IgD-negative memory B cell (primary cell): ENCODE results near the gene GAST. TPM values are rescaled to one million over a fixed set of nuclear protein-coding genes. Genes with fewer than 3 reads are reported as not detected.

Experiments
- H3K27ac Mint-ChIP-seq, 3 donors: one replicate each; pipeline ENCODE4 v1.8.0; 2020 to 2022; ENCODE audit warnings: mild to moderate bottlenecking in 3 of 3, mixed read lengths in 3 of 3, moderate library complexity in 1 of 3
- H3K27me3 Mint-ChIP-seq: one replicate; pipeline ENCODE4 v1.8.0; 2021; ENCODE audit warnings: mixed read lengths
- H3K36me3 Mint-ChIP-seq: one replicate; pipeline ENCODE4 v1.8.0; 2020; ENCODE audit warnings: mild to moderate bottlenecking, mixed read lengths
- H3K4me1 Mint-ChIP-seq, 3 donors: one replicate each; pipeline ENCODE4 v1.8.0; 2020 to 2022; ENCODE audit warnings: mixed read lengths in 3 of 3, mild to moderate bottlenecking in 1 of 3
- H3K4me3 Mint-ChIP-seq, 4 donors: one replicate each; pipeline ENCODE4 v1.8.0; 2020 to 2022; ENCODE audit warnings: mild to moderate bottlenecking in 4 of 4, mixed read lengths in 4 of 4, moderate library complexity in 3 of 4
- H3K9me3 Mint-ChIP-seq, 3 donors: one replicate each; pipeline ENCODE4 v1.8.0; 2020 to 2021; ENCODE audit warnings: mixed read lengths in 3 of 3, mild to moderate bottlenecking in 1 of 3
- polyA plus RNA-seq: library from polyadenylated mRNA; unstranded; fragments of 300-500 nt; fragmentation: Illumina TruSeq; gene quantifications from one replicate; pipeline ENCODE4 v1.2.3, GENCODE V29; 2021

Gene GAST
- polyA plus RNA-seq, 1 donor from 2014 or later = not detected

- peaks cover 0 to 9% (median 5%) of the 10 kb centered on the region in 3 donors for H3K4me1 Mint-ChIP-seq
- H3K9me3 Mint-ChIP-seq = peaks cover 0 to 2% (median 0%) of the 10 kb centered on the region in 3 donors
- peaks cover 32% of the 10 kb centered on the region for H3K27me3 Mint-ChIP-seq
- H3K36me3 Mint-ChIP-seq = peaks cover 1% of the 10 kb centered on the region
- H3K4me3 Mint-ChIP-seq = no peak overlapping the region
- H3K27ac Mint-ChIP-seq = no peak overlapping the region
Observed at GRCh38 chr17:41736983-41737679, 25.0 kb downstream of the GAST start.

- peaks cover 0 to 8% (median 5%) of the 10 kb centered on the region in 3 donors for H3K4me1 Mint-ChIP-seq
- H3K27ac Mint-ChIP-seq = no peak overlapping the region
- peaks cover 31% of the 10 kb centered on the region for H3K27me3 Mint-ChIP-seq
- no peak overlapping the region for H3K4me3 Mint-ChIP-seq
- peaks cover 0 to 2% (median 0%) of the 10 kb centered on the region in 3 donors for H3K9me3 Mint-ChIP-seq
- peaks cover 1% of the 10 kb centered on the region for H3K36me3 Mint-ChIP-seq
Observed at GRCh38 chr17:41737680-41738023, 25.5 kb downstream of the GAST start.

GRCh38 chr17:41738077-41738800 lies 26.1 kb downstream of the GAST start:
- H3K4me3 Mint-ChIP-seq = no peak overlapping the region
- H3K9me3 Mint-ChIP-seq = peaks cover 0 to 2% (median 0%) of the 10 kb centered on the region in 3 donors
- H3K27me3 Mint-ChIP-seq = peaks cover 31% of the 10 kb centered on the region
- H3K27ac Mint-ChIP-seq = no peak overlapping the region
- H3K4me1 Mint-ChIP-seq = peaks cover 0 to 8% (median 5%) of the 10 kb centered on the region in 3 donors
- H3K36me3 Mint-ChIP-seq = peaks cover 1% of the 10 kb centered on the region

- Mint-ChIP-seq H3K27me3 (peaks cover 28% of the 10 kb centered on the region), H3K4me1 (peaks cover 0 to 8% (median 3%) of the 10 kb centered on the region in 3 donors), H3K9me3 (no peaks in the 10 kb centered on the region), H3K4me3 (no peak overlapping the region), H3K27ac (no peak overlapping the region), H3K36me3 (no peaks in the 10 kb centered on the region)
Observed at GRCh38 chr17:41738801-41739112, 26.6 kb downstream of the GAST start.

- peak overlapping the region in 1 of 3 donors; percentile 11 for H3K27ac Mint-ChIP-seq
Observed at GRCh38 chr17:41739661-41740352, 27.7 kb downstream of the GAST start.

GRCh38 chr17:41740506-41740905 lies 28.4 kb downstream of the GAST start:
- no peaks in the 10 kb centered on the region for H3K36me3 Mint-ChIP-seq
- peaks cover 0 to 7% (median 0%) of the 10 kb centered on the region in 3 donors for H3K4me1 Mint-ChIP-seq
- H3K4me3 Mint-ChIP-seq = no peak overlapping the region
- H3K27ac Mint-ChIP-seq = no peak overlapping the region
- H3K27me3 Mint-ChIP-seq = peaks cover 21% of the 10 kb centered on the region
- no peaks in the 10 kb centered on the region for H3K9me3 Mint-ChIP-seq

More at GRCh38 chr17:41739661-41740352, 27.7 kb downstream of the GAST start:
- Mint-ChIP-seq H3K36me3 (no peaks in the 10 kb centered on the region), H3K9me3 (no peaks in the 10 kb centered on the region), H3K4me1 (peaks cover 0 to 7% (median 3%) of the 10 kb centered on the region in 3 donors), H3K27me3 (peaks cover 25% of the 10 kb centered on the region), H3K4me3 (no peak overlapping the region)

GRCh38 chr17:41741709-41742108 lies 29.6 kb downstream of the GAST start:
- Mint-ChIP-seq H3K4me3 (no peak overlapping the region), H3K4me1 (peaks cover 0 to 7% (median 0%) of the 10 kb centered on the region in 3 donors), H3K27me3 (peaks cover 18% of the 10 kb centered on the region), H3K27ac (no peak overlapping the region), H3K9me3 (no peaks in the 10 kb centered on the region), H3K36me3 (no peaks in the 10 kb centered on the region)

- Mint-ChIP-seq H3K27me3 (peaks cover 5% of the 10 kb centered on the region), H3K4me1 (no peaks in the 10 kb centered on the region), H3K4me3 (no peak overlapping the region), H3K36me3 (no peaks in the 10 kb centered on the region), H3K9me3 (no peaks in the 10 kb centered on the region), H3K27ac (no peak overlapping the region)
Observed at GRCh38 chr17:41748275-41748674, 36.1 kb downstream of the GAST start.

- H3K27me3 Mint-ChIP-seq = peaks cover 5% of the 10 kb centered on the region
- no peaks in the 10 kb centered on the region for H3K9me3 Mint-ChIP-seq
- H3K4me3 Mint-ChIP-seq = no peak overlapping the region
- H3K27ac Mint-ChIP-seq = no peak overlapping the region
- H3K36me3 Mint-ChIP-seq = peaks cover 4% of the 10 kb centered on the region
- no peaks in the 10 kb centered on the region for H3K4me1 Mint-ChIP-seq
Observed at GRCh38 chr17:41750862-41751261, 38.7 kb downstream of the GAST start.

- Mint-ChIP-seq H3K27ac (no peak overlapping the region), H3K27me3 (peaks cover 4% of the 10 kb centered on the region), H3K4me1 (no peaks in the 10 kb centered on the region), H3K36me3 (peaks cover 4% of the 10 kb centered on the region), H3K4me3 (no peak overlapping the region), H3K9me3 (no peaks in the 10 kb centered on the region)
Observed at GRCh38 chr17:41751288-41751687, 39.2 kb downstream of the GAST start.

GRCh38 chr17:41754066-41754465 lies 41.9 kb downstream of the GAST start:
- no peaks in the 10 kb centered on the region for H3K4me1 Mint-ChIP-seq
- no peaks in the 10 kb centered on the region for H3K9me3 Mint-ChIP-seq
- H3K36me3 Mint-ChIP-seq = peaks cover 7% of the 10 kb centered on the region
- no peaks in the 10 kb centered on the region for H3K27me3 Mint-ChIP-seq
- no peak overlapping the region for H3K27ac Mint-ChIP-seq
- no peak overlapping the region for H3K4me3 Mint-ChIP-seq

- H3K27me3 Mint-ChIP-seq = no peaks in the 10 kb centered on the region
- no peak overlapping the region for H3K27ac Mint-ChIP-seq
- H3K4me3 Mint-ChIP-seq = no peak overlapping the region
- H3K36me3 Mint-ChIP-seq = peaks cover 5% of the 10 kb centered on the region
- H3K4me1 Mint-ChIP-seq = peaks cover 0 to 18% (median 6%) of the 10 kb centered on the region in 3 donors
- no peaks in the 10 kb centered on the region for H3K9me3 Mint-ChIP-seq
Observed at GRCh38 chr17:41758601-41759000, 46.5 kb downstream of the GAST start.

- Mint-ChIP-seq H3K4me1 (peaks cover 0 to 20% (median 6%) of the 10 kb centered on the region in 3 donors), H3K4me3 (peak overlapping the region in 1 of 4 donors; percentile 87), H3K9me3 (no peaks in the 10 kb centered on the region), H3K27me3 (no peaks in the 10 kb centered on the region), H3K27ac (no peak overlapping the region), H3K36me3 (peaks cover 3% of the 10 kb centered on the region)
Observed at GRCh38 chr17:41760878-41761277, 48.7 kb downstream of the GAST start.

- peaks cover 1% of the 10 kb centered on the region for H3K36me3 Mint-ChIP-seq
- H3K27me3 Mint-ChIP-seq = no peaks in the 10 kb centered on the region
Observed at GRCh38 chr17:41762391-41762790, 50.3 kb downstream of the GAST start.

GRCh38 chr17:41762841-41763240 lies 50.7 kb downstream of the GAST start:
- Mint-ChIP-seq H3K27me3 (no peaks in the 10 kb centered on the region), H3K27ac (no peak overlapping the region), H3K4me3 (no peak overlapping the region), H3K9me3 (no peaks in the 10 kb centered on the region), H3K36me3 (peaks cover 1% of the 10 kb centered on the region), H3K4me1 (peaks cover 0 to 23% (median 6%) of the 10 kb centered on the region in 3 donors)

More at GRCh38 chr17:41762391-41762790, 50.3 kb downstream of the GAST start:
- H3K9me3 Mint-ChIP-seq = no peaks in the 10 kb centered on the region
- peak overlapping the region in 1 of 4 donors; percentile 55 for H3K4me3 Mint-ChIP-seq
- peaks cover 0 to 20% (median 6%) of the 10 kb centered on the region in 3 donors for H3K4me1 Mint-ChIP-seq
- peak overlapping the region in 1 of 3 donors; percentile 19 for H3K27ac Mint-ChIP-seq
